ENCODE measurements around the gene EGLN3. TPM values are rescaled to one million over a fixed set of nuclear protein-coding genes. Genes with fewer than 3 reads are reported as not detected.

The EGLN3 gene
- total RNA-seq, 6 donors from 2014 or later, result 2.9 to 12.6 (median 8.5) TPM

- Histone ChIP-seq H3K27me3 (no peaks in the 10 kb centered on the region), H3K4me3 (no peak overlapping the region), H3K27ac (no peak overlapping the region), H3K36me3 (no peaks in the 10 kb centered on the region), H3K4me1 (no peaks in the 10 kb centered on the region), H3K9me3 (peaks cover 13 to 21% (median 19%) of the 10 kb centered on the region in 4 donors)
- TF ChIP-seq, protein P1, sequence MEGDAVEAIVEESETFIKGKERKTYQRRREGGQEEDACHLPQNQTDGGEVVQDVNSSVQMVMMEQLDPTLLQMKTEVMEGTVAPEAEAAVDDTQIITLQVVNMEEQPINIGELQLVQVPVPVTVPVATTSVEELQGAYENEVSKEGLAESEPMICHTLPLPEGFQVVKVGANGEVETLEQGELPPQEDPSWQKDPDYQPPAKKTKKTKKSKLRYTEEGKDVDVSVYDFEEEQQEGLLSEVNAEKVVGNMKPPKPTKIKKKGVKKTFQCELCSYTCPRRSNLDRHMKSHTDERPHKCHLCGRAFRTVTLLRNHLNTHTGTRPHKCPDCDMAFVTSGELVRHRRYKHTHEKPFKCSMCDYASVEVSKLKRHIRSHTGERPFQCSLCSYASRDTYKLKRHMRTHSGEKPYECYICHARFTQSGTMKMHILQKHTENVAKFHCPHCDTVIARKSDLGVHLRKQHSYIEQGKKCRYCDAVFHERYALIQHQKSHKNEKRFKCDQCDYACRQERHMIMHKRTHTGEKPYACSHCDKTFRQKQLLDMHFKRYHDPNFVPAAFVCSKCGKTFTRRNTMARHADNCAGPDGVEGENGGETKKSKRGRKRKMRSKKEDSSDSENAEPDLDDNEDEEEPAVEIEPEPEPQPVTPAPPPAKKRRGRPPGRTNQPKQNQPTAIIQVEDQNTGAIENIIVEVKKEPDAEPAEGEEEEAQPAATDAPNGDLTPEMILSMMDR (IDR thresholded peaks at IDR 0.05), result no peak
- TF ChIP-seq EP300 (IDR thresholded peaks at IDR 0.05), result no peak
- 91 to 95% methylated on average over 1 of the region's 1 CpG for WGBS, 2 donors
- no peak for DNase-seq
- no peak for ATAC-seq (ENCODE audit: low FRiP score in 2 of 2)
Observed at GRCh38 chr14:33880330-33880729, 70.5 kb downstream of the EGLN3 start.

DNA sequence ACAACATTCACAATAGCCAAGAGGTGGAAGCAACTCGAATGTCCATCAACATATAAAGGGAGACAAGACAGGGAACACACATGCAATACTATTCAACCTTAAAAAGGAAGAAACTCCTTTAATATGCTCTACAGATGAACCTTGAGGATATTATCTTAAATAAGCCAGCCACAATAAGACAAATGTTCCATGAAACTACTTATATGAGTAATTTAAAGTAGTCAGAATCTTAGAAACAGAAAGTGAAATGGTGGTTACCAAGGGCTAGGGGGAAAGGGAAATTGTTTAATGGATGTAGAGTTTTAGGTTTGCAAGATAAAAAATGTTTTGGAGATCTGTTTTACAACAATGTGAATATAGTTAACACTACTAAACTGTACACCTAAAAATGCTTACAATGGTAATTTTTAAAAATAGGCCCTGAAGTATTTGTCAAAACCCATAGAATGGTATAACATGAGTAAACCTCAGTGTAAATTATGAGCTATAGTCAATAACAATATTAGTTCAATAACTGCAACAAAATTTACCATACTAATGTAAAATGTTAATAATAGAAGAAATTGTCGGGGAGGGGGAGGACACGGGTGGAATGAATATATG lies 71.1 kb downstream of the EGLN3 start:
- H3K4me3 ChIP-seq, result no peak overlapping the region
- H3K27me3 ChIP-seq, result no peaks in the 10 kb centered on the region
- ATAC-seq (ENCODE audit: low FRiP score in 2 of 2) (no peak), DNase-seq (no peak)
- H3K36me3 ChIP-seq, result no peaks in the 10 kb centered on the region
- WGBS, 2 donors, result 93 to 94% methylated on average over 3 of the region's 3 CpGs
- H3K9me3 ChIP-seq, result peaks cover 13 to 21% (median 20%) of the 10 kb centered on the region in 4 donors
- TF ChIP-seq EP300 (IDR thresholded peaks at IDR 0.05) (no peak), POLR2A (IDR thresholded peaks at IDR 0.05) (no peak), POLR2AphosphoS5 (IDR thresholded peaks at IDR 0.05) (no peak)
- TF ChIP-seq, protein P1 (IDR thresholded peaks at IDR 0.05), result no peak
- no peak overlapping the region for H3K27ac ChIP-seq
- H3K4me1 ChIP-seq, result no peaks in the 10 kb centered on the region

GRCh38 chr14:33876274-33876673 lies 74.6 kb downstream of the EGLN3 start:
- Histone ChIP-seq H3K27ac (no peak overlapping the region), H3K9me3 (peaks cover 13 to 21% (median 20%) of the 10 kb centered on the region in 4 donors), H3K4me3 (no peak overlapping the region), H3K4me1 (no peaks in the 10 kb centered on the region), H3K36me3 (no peaks in the 10 kb centered on the region), H3K27me3 (no peaks in the 10 kb centered on the region)
- ATAC-seq (ENCODE audit: low FRiP score in 2 of 2), result no peak
- TF ChIP-seq POLR2AphosphoS5 (IDR thresholded peaks at IDR 0.05) (no peak), POLR2A (IDR thresholded peaks at IDR 0.05) (no peak), EP300 (IDR thresholded peaks at IDR 0.05) (no peak)
- TF ChIP-seq, protein P1 (IDR thresholded peaks at IDR 0.05), result no peak
- 88 to 92% methylated on average over 2 of the region's 2 CpGs for WGBS, 2 donors
- DNase-seq, result no peak

All from upper lobe of left lung (tissue), 6 donors.